Right lobe of liver (tissue), 4 donors: ENCODE data around the gene CHRM4.

Experiments
- POLR2A ChIP-seq: fragments of 450-650 bp; IDR thresholded peaks from one replicate; pipeline ENCODE4 v1.6.1; 2017; ENCODE audit warnings: antibody characterized with exemption, mild to moderate bottlenecking
- TF ChIP-seq, protein P1 (sequence below), 4 donors: fragments of 200-600 bp in 3 of 4; fragments of 450-650 bp in 1 of 4; IDR thresholded peaks; one replicate each; pipeline versions ENCODE4 v1.5.1 to v1.8.0; 2016 to 2022; ENCODE audit warnings: antibody characterized with exemption in 4 of 4, mild to moderate bottlenecking in 2 of 4
- donor health status: DM: no; HTN: no; CAD: no.
- donor health status: DM: no; HTN: no; CAD: no.
- donor health status: DM: no; HTN: yes; CAD: no.

- TF ChIP-seq, protein P1, sequence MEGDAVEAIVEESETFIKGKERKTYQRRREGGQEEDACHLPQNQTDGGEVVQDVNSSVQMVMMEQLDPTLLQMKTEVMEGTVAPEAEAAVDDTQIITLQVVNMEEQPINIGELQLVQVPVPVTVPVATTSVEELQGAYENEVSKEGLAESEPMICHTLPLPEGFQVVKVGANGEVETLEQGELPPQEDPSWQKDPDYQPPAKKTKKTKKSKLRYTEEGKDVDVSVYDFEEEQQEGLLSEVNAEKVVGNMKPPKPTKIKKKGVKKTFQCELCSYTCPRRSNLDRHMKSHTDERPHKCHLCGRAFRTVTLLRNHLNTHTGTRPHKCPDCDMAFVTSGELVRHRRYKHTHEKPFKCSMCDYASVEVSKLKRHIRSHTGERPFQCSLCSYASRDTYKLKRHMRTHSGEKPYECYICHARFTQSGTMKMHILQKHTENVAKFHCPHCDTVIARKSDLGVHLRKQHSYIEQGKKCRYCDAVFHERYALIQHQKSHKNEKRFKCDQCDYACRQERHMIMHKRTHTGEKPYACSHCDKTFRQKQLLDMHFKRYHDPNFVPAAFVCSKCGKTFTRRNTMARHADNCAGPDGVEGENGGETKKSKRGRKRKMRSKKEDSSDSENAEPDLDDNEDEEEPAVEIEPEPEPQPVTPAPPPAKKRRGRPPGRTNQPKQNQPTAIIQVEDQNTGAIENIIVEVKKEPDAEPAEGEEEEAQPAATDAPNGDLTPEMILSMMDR (IDR thresholded peaks at IDR 0.05), result no peak
- TF ChIP-seq POLR2A, result no peak
Measured at GRCh38 chr11:46361283-46362155, 30.1 kb downstream of the CHRM4 start.
